Transverse colon (tissue), 4 donors: ENCODE data around the gene ATG2B. TPM values are rescaled to one million over a fixed set of nuclear protein-coding genes. Genes with fewer than 3 reads are reported as not detected.

Experiments
- DNase-seq: peaks from one replicate; pipeline ENCODE4 v3.0.0-alpha.2; 2019
- H3K27ac ChIP-seq, 4 donors: fragments of 200-600 bp; sonication (generic); 2 replicates each; pipeline ENCODE4 v1.5.1; 2016 to 2018; ENCODE audit warnings: inconsistent platforms in 4 of 4
- H3K27me3 ChIP-seq: fragments of 200-600 bp; sonication (generic); 2 replicates; pipeline ENCODE4 v1.5.1; 2017; ENCODE audit warnings: inconsistent platforms
- H3K36me3 ChIP-seq, 4 donors: fragments of 200-600 bp; sonication (generic); 2 replicates each; pipeline ENCODE4 v1.5.1; 2017 to 2019; ENCODE audit warnings: inconsistent platforms in 4 of 4
- H3K4me1 ChIP-seq, 4 donors: fragments of 200-600 bp; sonication (generic); 2 replicates each; pipeline ENCODE4 v1.5.1; 2017 to 2020; ENCODE audit warnings: inconsistent platforms in 4 of 4
- H3K4me3 ChIP-seq, 4 donors: fragments of 200-600 bp; sonication (generic); 1 replicate in 1 of 4; 2 replicates in 3 of 4; pipeline versions ENCODE4 v1.5.1 to v1.6.1; 2017 to 2019; ENCODE audit warnings: inconsistent platforms in 4 of 4
- H3K9me3 ChIP-seq, 2 donors: fragments of 200-600 bp; sonication (generic); 2 replicates each; pipeline ENCODE4 v1.5.1; 2017 to 2019; ENCODE audit warnings: inconsistent platforms in 2 of 2
- CTCF ChIP-seq, 5 experiments: fragments of 200-600 bp in 3 of 5; fragments of 450-650 bp in 2 of 5; sonication (generic) in 3 of 5; IDR thresholded peaks; 1 replicate in 2 of 5; 2 replicates in 3 of 5; pipeline ENCODE4 v1.5.1; 2016 to 2017; ENCODE audit warnings: antibody characterized with exemption in 5 of 5, inconsistent platforms in 3 of 5, mild to moderate bottlenecking in 2 of 5, moderate library complexity in 1 of 5
- EP300 ChIP-seq: sonication (generic); formaldehyde crosslinking; IDR thresholded peaks from one replicate; pipeline ENCODE4 v1.6.1; 2017; ENCODE audit warnings: antibody characterized with exemption, low read depth
- POLR2A ChIP-seq: fragments of 450-650 bp; IDR thresholded peaks from one replicate; pipeline ENCODE4 v1.6.1; 2016; ENCODE audit warnings: antibody characterized with exemption, mild to moderate bottlenecking, moderate library complexity
- POLR2AphosphoS5 ChIP-seq, 3 donors: sonication (generic); formaldehyde crosslinking; IDR thresholded peaks; one replicate each; pipeline ENCODE4 v1.6.1; 2016; ENCODE audit warnings: antibody characterized with exemption in 3 of 3
- WGBS, 2 donors: methylation state at CpG; one replicate each; pipeline ENCODE4 v1.1.5; 2018; ENCODE audit warnings: low coverage in 1 of 2; 5-methylcytosine and 5-hydroxymethylcytosine counted together
- in situ Hi-C, 4 donors: fragments of 200-750 bp; cut with MboI; loops; one replicate each; pipeline versions ENCODE4 v1.15.0 to v1.15.1; 2017; ENCODE audit warnings: low sequenced_read_pairs in 3 of 4, low pct_ligation_motif_present in 1 of 4, low pct_unique_long_range_greater_than_20kb in 1 of 4
- intact Hi-C: fragments of 100-400 bp; cut with DNase I; formaldehyde crosslinking; loops from one replicate; pipeline ENCODE4 v1.15.1; 2023; ENCODE audit warnings: low total_unique reads
- total RNA-seq, 4 donors: library from RNA; depleted of rRNA; stranded (reverse); fragments of >200 nt; gene quantifications; one replicate each; pipeline ENCODE4 v1.1.0, GENCODE V29; 2016

Gene ATG2B
- total RNA-seq, 4 donors from 2014 or later = 30.7 to 47.5 (median 42.7) TPM

GRCh38 chr14:96320605-96321004 lies 42.5 kb downstream of the ATG2B start:
- no peaks in the 10 kb centered on the region for H3K27me3 ChIP-seq
- DNase-seq = no peak
- TF ChIP-seq EP300 (no peak), POLR2A (no peak), CTCF (IDR thresholded peaks at IDR 0.05) (no peak), POLR2AphosphoS5 (IDR thresholded peaks at IDR 0.05) (no peak)
- H3K9me3 ChIP-seq = no peaks in the 10 kb centered on the region
- in situ Hi-C loops (no loop called here), intact Hi-C loops (no loop called here)
- no peak overlapping the region for H3K27ac ChIP-seq
- no peaks in the 10 kb centered on the region for H3K4me1 ChIP-seq
- H3K36me3 ChIP-seq = peaks cover 0 to 65% (median 25%) of the 10 kb centered on the region in 4 donors
- H3K4me3 ChIP-seq = no peak overlapping the region
- 70 to 94% methylated on average over 1 of the region's 1 CpG for WGBS, 2 donors

GRCh38 chr14:96318836-96319235 lies 44.3 kb downstream of the ATG2B start:
- in situ Hi-C loops (no loop called here), intact Hi-C loops (no loop called here)
- no peak overlapping the region for H3K4me3 ChIP-seq
- no peaks in the 10 kb centered on the region for H3K4me1 ChIP-seq
- H3K27ac ChIP-seq = no peak overlapping the region
- DNase-seq = no peak
- peaks cover 0 to 69% (median 26%) of the 10 kb centered on the region in 4 donors for H3K36me3 ChIP-seq
- 89 to 93% methylated on average over 3 to 9 of the region's 9 CpGs for WGBS, 2 donors
- no peaks in the 10 kb centered on the region for H3K27me3 ChIP-seq
- no peak for TF ChIP-seq POLR2A
- no peak for TF ChIP-seq POLR2AphosphoS5 (IDR thresholded peaks at IDR 0.05)
- TF ChIP-seq EP300 = no peak
- no peak for TF ChIP-seq CTCF (IDR thresholded peaks at IDR 0.05)
- no peaks in the 10 kb centered on the region for H3K9me3 ChIP-seq

- no peak for DNase-seq
- intact Hi-C loops = no loop called here
- WGBS, 2 donors = 83 to 97% methylated on average over 3 of the region's 3 CpGs
- in situ Hi-C loops = no loop called here
- TF ChIP-seq EP300 (no peak), CTCF (IDR thresholded peaks at IDR 0.05) (no peak), POLR2A (no peak), POLR2AphosphoS5 (IDR thresholded peaks at IDR 0.05) (no peak)
- H3K9me3 ChIP-seq = no peaks in the 10 kb centered on the region
- no peaks in the 10 kb centered on the region for H3K27me3 ChIP-seq
- peaks cover 0 to 2% (median under 1%) of the 10 kb centered on the region in 4 donors for H3K4me1 ChIP-seq
- H3K27ac ChIP-seq = no peak overlapping the region
- peaks cover 0 to 60% (median 25%) of the 10 kb centered on the region in 4 donors for H3K36me3 ChIP-seq
- no peak overlapping the region for H3K4me3 ChIP-seq
These were observed 47.1 kb downstream of the ATG2B start for GRCh38 chr14:96316087-96316486.

- Histone ChIP-seq H3K36me3 (peaks cover 0 to 44% (median 18%) of the 10 kb centered on the region in 4 donors), H3K4me1 (peaks cover 0 to 32% (median 9%) of the 10 kb centered on the region in 4 donors), H3K4me3 (no peak overlapping the region), H3K9me3 (no peaks in the 10 kb centered on the region), H3K27ac (peak overlapping the region in 3 of 4 donors; percentile 17 to 72 (median 69)), H3K27me3 (no peaks in the 10 kb centered on the region)
- DNase-seq = no peak
- in situ Hi-C loops (no loop called here), intact Hi-C loops (no loop called here)
- no peak for TF ChIP-seq POLR2A
- TF ChIP-seq EP300 = no peak
- no peak for TF ChIP-seq CTCF (IDR thresholded peaks at IDR 0.05)
- no peak for TF ChIP-seq POLR2AphosphoS5 (IDR thresholded peaks at IDR 0.05)
- WGBS, 2 donors = 84 to 86% methylated on average over 5 to 6 of the region's 6 CpGs
These were observed 52.2 kb downstream of the ATG2B start for GRCh38 chr14:96310906-96311305.
